Ovary (tissue), 3 donors: ENCODE data around the gene ARMH3.

ENCODE experiments used
- CTCF ChIP-seq, 3 donors: fragments of 450-650 bp in 2 of 3; fragments of 200-600 bp in 1 of 3; IDR thresholded peaks; one replicate each; pipeline versions ENCODE4 v1.5.1 to v1.8.0; 2016 to 2022; ENCODE audit warnings: antibody characterized with exemption in 3 of 3, mild to moderate bottlenecking in 1 of 3
- EP300 ChIP-seq: sonication (generic); formaldehyde crosslinking; IDR thresholded peaks from one replicate; pipeline ENCODE4 v1.6.1; 2017; ENCODE audit warnings: antibody characterized with exemption
- POLR2A ChIP-seq: fragments of 450-650 bp; IDR thresholded peaks from one replicate; pipeline ENCODE4 v1.6.1; 2017; ENCODE audit warnings: antibody characterized with exemption, mild to moderate bottlenecking, moderate library complexity
- donor health status: DM: no; HTN: no; CAD: no.

GRCh38 chr10:102046095-102046494 is 9.9 kb downstream of the ARMH3 start:
- TF ChIP-seq CTCF (IDR thresholded peaks at IDR 0.05) (no peak), POLR2A (no peak), EP300 (no peak)
